Measurements from ENCODE around the gene HERC3.
A peak's percentile ranks its signal among the peaks of the same experiment; 100 is the strongest.

Gene HERC3

DNA sequence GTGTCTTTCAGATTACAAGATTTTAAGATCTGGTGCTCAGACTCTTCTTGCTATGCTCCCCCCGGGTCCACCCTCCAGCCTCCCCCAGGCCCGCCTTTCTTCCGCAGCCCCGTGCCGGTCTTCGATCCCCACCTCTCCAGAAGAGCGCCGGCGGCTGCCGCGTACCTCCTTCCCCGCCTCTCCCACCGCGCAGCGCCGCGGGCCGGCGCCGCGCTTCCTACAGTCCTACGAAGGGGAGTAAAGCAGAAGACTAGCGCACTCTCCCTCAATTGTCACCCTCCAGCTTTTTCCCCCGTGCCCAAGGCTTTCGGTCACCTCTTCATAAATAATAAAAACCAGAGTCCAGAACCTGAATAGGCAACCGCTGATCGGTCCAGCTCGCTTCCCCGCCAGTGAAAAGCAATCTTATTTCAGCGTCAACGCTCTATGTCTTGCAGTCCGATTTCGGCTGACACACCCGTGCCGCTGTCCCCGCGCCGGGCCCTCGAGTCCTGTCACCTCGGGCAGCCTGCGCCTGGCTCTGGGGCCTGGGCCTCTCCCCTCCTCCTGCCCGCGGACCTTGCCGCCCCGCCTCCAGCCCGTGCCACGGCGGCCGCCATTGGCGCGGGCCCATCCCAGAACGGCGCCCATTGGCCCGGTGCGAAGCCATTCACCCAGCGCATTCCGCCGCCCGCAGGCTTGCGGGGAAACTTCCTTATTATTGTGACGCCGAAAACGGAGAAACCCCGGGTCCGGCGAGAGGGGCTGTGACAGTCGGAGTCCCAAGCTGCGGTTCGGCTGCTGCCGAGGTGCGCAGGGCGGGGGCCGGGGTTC lies at the start of gene HERC3:
Gene HERC3, plus strand, starts transcription at position 694 of the 813 bp plus-strand sequence. CDS start 13,344 bp downstream, outside the sequence.
- peak; percentile 18 for DNase-seq

DNA sequence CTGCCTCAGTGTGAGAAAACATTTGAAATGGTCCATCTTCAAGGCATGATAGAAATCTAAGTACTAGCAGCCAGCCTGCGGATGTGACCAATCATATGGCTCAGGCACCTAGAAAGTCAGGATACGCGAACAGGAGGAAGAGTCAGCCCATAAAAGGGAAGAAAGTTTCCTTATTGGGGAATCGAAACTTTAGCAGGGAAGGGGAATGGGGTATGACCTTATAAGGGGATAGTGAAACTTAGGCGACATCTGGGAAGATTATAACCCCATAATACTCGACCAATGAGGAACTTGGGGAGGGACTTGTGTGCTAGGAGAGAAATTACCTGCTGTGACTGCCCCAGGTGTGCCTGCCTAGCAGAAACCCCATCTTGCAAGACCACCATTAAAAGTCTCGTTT lies 42.5 kb upstream of the HERC3 start:
- DNase-seq, result no peak

DNA sequence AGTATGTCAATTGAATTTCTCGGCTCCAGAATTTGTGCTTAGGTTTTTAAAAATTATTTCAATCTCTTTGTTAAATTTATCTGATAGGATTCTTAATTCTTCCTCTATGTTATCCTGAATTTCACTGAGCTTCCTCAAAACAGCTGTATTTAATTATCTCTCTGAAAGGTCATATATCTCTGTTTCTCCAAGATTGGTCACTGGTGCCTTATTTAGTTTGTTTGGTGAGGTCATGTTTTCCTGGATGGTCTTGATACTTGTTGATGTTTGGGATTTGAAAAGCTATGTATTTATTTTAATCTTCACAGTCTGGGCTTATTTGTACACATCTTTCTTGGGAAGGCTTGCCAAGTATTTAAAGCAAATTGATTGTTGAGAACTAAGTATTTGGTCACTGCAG lies 24.7 kb upstream of the HERC3 start:
- DNase-seq, result no peak

DNA sequence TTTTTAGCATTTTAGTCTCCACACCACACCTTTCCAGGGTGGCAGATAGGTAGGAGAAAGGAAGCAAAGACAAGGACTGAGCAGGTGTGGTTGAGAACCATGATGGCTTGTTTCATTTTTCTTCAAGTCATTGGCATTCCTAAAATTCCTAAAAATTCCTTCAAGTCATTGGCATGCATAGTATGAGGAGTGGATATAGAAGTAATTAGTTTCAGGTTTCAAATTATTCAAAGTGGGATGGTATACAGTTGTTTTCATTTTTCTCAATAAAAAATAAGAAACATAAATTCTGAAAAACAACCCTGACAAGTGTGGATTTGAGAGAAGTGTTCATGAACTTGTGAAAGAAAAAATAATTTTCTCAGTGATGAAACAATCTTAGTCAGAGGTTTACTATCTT lies 22.3 kb upstream of the HERC3 start:
- DNase-seq, result no peak

DNA sequence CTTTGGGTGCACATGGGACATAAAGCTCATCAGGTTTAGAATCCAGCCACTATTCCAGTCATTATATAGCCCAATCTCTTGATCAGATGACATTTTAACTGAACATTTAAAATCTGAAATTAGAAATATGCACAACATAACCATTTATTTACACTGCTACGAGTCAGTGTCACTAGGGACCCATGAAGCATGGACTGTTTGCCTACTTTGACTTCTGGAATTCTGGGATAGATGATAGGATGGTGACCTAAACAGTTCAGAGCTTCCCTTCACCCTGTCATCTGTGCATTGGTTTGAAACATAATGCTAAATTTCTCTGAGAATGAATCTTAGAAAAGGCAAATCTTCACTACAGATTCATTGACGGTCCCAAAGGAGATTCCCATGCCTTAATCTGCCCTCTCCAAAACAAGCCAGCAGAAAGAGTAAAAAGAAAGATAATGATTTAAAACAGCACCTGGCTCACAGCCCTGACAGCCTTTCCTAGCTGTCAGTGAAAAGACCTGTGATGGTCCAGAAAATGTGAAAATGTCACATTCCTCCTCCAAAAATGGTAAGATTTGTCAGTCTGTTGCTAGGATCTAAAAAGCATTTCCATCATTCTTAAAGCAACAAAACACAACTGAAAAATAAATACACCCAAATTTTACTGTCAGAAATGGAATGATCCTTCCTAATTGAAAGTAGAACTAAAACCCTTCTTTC lies 18.9 kb upstream of the HERC3 start:
- no peak for DNase-seq

DNA sequence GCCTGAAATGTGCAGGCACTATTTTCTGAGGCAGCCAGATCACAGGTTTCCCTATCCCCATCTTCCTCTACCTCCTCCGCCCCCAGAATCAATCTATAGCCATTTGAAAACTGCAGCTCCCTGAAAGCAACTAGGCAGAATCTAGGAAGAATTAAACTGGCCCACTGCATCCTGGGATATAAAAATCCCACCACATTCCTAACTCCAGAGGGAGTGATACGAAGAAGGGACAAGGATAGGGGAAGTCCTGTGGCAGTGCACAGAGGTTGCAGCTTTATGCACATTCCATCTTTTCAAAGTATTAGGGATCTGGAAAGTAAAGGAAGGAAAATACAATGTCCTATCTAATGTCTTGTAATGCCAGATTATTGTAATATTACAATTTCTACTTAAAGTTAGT lies 18.3 kb upstream of the HERC3 start:
- no peak for DNase-seq

DNA sequence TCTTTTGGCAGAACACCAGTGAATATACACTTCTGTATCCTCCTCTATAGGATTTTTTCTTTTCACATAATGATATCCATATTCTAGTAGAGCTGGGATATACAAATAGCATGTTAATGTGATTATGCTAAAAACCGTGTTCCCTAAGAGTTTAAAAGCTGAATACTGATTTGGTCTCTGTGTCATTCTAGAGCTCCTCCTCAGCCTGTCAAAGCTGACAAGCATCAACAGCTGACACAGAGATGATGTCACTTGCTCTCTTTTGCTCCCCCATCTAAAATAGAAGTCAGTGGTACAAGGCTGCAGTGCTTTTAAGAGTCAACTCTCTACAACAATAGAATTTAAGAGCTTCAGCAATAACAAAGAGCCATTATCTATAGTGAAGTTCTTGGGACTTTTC lies 17.1 kb upstream of the HERC3 start:
- DNase-seq, result no peak

DNA sequence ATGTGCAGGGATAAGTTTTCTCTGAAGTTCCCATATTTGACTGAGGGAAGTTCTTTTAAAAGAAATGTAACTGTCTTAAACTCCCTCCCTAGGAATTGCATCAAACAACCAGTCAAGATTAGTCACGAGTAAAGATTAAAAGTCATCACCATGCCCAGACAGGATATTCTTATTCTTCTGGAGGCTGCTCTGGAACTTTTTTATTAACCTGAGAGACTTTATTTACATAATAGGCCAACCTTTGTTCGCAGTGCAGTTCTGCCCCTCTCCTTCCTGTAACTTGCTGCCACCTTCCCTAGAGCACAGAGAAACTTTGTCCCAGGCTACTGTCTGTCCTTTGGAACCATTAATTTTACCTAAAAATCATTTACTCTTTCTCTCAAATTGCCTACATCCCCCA lies 9.8 kb upstream of the HERC3 start:
- no peak for DNase-seq

DNA sequence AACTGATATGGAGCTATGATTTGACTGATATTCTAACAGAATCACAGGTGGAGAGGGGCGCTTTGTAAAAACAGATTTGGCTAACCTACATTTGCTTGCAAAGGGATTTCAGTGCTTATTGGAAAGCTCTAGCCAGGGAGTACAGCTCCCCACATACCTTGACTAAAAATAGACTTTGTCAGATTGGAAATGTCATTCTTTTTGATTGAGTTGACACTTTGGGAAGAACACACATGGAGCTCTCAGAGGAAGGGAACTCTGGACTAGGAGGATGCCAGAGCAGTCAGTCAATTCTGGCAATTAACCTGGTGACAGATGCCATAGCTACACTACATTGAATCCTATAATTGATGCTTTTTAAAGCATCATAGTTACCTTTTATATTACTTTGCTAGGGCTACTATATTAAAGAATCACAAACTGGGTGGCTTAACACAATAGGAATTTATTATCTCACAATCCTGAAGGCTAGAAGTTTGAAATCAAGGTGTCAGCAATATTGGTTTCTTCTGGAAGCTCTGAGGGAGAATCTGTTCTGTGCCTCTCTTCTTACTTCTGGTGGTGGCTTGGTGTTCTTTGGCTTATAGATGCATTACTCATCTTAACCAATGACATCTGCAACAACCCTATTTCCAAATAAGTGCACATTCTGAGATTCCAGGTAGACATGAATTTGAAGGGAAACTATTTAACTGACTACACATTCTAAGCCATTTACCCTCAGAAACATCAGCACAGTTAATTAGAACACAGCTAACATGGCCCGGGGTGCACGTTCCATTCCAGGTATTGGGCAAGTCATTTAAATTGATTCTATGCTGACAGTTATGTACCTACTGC lies 8.4 kb upstream of the HERC3 start:
- no peak for DNase-seq

DNA sequence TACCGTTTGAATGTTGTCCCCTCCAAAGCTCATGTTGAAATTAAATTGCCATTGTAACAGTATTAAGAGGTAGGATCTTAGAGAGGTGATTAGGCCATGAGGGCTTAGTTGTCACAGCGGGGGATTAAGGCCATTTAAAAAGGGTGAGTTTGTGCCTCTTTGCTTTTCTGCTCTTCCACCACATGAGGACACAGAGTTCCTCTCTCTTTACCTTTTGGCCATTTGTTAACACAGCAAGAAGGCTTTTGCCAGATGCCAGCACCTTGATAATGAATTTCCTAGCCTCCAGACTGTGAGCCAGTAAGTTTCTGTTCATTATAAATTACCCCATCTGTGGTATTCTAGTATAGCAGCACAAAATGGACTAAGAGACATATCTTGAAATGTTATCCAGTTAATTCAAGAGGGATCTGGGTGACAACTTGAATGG lies 7.8 kb upstream of the HERC3 start:
- peak; percentile 23 for DNase-seq

DNA sequence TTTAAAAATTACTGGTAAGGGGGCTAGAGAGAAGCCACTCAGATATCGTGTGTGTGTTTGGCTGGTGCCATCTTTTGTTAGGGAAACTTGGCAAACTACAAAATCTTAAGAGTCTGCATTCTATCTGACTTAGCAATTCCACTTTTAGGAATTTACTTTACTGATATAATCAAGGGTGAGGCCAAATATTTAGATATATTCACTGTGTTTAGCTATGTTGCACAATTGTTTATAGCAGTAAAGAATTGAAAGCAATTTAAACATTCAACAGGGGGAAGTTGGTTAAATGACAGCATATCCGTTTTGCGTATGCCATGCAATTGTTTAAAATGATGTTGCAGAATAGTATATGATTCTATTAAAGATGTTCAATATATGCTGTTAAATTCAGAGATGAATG lies 6.4 kb upstream of the HERC3 start:
- DNase-seq, result no peak

DNA sequence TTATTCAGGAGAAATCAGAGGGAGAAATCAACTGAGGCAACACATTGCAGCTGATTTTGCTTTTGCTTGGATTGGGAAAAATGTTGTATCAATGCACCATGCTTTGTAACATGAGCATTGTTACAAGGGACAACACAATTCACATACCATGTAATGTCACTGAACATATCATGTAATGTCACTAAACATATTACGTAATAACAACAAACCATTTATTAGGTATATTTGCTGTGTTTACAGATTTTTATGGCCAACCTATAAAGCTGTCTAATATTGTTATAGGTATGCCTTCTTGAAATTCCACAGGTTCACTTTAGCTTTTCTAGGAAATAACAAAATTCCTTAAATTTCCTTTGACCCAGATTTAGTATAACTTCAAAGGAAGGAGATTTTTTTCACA lies 5.0 kb upstream of the HERC3 start:
- no peak for DNase-seq

DNA sequence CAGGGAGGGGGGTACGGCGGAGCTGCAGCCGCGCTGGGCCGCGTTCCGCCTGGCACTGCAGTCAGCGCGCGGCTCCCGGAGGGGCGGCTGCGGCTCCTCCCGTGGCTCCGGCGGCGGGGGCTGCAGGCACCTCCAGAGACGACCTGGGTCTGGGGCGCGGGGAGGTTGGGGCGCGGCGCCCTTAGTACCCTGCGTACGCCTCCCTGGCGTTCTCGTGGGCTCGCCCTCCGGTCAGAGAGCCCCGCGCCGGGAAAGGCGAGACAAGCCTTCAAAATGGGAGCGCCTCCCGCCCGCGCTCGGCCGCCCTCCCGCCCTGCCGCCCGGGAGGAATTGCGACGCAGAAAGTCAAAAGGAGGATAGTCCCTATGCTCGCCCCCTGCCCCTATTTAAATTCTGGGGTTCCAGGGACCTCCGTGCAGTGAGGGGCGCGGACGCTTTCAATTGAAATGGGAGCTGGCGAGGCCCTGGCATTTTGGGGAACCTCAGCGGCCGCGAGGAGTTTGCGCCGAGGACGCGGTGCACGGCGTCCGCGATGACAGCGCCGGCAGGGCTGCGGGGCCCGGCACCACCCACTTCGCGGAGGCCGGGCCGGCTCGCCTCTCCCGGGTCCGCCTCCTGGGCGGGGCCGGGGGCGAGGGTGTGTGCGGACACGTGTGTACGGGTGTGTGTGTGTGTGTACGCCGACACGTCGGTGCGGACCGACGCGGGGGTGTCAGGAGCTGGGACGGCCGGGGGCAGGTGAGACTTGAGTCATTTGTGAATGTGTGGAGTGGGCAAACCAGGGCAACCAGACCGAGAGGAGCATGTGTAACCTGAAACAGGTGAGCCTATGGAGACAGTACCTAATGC lies 544 bp downstream of the HERC3 start:
- DNase-seq, result no peak

DNA sequence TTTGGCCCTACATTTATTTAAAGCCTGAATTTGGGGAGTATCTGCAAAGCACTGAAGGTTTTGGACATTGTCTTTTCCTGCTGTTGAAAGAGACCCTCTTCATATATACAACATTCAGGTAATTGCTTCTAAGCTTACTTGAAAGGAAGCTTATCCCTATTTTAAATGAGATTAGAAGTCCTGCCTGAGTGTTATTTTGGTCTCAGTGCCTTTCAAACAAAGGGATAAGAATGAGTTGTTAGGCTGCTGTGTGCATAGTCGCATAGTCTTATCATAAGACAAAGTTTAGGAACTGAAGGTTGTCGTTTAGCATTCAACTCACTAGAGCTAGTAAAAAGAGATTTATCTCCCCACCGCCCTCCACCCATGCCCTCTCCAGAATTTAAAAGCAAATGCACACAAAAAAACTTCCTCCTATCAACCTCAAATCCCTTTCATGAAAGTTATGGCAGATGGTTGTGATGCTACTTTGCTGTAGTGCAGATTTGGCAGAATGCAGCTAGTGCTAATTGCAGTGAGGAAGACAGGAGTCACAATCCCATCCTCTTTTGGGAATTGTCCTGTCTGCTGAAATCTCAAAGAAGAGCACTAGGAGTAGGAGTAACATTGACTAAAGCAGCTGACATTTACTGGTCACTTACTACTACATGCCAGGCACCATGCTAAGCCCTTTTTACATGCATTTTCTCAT lies 5.8 kb downstream of the HERC3 start:
- peak; percentile 9 for DNase-seq

DNA sequence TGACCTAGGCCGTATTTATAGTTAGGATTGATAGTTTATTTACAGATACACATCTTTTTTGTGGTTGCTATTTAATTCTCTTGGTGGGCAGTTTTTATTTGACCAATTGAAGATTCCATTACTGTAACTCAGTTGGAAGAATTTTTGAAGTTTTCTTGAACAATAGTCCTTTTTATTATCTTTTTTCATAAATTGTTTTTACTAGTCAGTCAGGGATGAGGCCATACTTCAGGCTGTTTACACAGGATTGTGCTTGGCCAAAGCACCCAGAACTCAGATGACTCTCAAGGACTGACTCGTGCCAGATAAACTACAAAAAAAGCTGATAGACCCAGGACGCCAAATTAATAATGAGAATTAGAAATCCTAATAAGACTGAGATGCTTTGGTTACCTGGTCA lies 7.0 kb downstream of the HERC3 start:
- DNase-seq, result no peak

DNA sequence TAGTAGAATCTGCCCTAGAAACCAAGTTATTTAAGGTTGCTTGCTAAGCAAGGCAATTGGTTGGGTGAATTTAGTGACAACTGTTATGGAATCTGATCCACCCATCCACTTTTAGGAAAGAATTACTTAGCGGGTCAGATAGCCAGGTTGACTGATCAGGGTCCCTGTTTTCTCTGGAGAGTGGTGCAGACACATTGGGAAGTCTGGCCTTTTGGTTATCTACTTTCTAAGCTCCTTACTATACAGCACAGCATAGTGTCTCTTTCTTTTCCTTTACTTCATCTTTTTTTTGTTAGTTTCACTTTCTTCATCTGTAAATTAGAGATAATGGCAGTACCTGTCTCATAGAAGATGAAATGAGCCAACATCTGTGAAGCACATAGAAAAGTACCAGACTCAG lies 7.4 kb downstream of the HERC3 start:
- no peak for DNase-seq

DNA sequence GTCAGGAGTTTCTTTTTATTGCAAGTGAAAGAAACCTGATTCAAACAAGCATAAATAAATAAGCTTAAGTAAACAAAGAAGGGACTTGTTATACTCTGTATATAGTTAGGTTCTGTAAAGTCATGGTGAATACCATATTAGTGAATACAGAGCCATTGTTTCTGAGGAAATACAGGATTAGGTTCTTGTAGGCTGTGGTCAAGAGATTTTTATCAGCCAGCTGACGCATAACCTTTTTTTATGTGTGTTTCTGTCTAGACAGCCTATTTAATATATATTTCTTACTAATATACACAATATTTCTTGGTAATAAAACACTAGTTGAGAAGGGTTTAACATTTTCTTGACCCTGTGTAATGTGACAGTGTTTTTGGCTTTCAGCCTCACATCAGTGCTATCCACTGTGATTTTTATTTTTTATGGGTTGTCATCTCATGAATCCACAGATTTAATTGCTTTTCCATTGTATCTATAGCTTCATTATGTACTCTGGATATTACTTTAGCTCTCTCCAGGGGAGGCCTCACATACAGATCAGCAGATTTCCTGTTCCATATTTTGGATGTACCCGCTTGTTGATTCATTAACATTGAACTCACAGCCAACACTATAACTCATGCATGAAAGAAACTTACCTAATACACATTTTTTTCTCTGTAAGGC lies 8.0 kb downstream of the HERC3 start:
- DNase-seq, result no peak

DNA sequence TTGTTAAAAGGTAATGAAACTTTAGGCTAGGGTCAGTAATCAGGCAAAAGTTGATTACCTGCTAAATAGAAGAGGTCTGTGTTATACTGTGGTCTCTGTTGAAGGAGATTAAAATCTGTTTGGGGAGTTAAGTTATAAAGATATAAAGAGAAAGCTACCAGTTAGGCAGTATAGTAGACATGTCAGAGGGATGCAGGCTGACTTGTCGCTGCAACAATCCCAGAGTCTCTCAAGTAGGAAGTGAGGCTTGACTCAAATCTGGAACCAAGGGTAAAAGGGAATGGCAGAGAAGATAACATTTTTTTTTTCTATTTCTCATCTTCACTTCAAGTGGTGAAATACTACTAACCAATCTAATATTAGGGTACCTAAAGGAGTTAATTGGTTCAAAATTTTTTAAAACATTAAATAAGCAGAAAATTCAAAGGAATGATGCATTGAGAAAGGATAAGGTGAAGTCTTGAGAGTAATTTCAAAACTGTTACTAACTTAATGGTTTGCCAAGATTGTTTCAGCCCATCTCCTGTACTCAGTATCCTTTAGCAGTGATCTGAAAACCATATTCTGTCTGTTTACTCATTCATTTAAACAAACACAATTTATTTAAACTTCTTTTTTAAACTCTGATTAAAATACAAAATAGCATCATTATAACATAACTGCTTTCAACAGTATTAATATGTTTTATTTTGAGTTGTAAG lies 12.8 kb downstream of the HERC3 start:
- no peak for DNase-seq

DNA sequence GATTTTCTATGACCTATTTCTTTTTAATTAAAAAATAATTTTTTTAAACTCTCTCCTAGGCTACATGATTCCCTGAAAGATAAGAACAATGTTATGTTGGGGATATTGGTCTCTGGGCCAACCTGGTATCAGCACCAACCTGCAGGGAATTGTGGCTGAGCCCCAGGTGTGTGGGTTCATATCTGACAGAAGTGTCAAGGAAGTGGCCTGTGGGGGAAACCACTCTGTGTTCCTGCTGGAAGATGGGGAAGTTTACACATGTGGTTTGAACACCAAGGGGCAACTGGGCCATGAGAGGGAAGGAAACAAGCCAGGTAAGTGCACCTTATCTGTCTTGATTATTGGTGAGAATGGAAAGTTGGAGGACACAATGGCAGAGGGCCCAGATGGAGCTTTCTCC lies 13.5 kb downstream of the HERC3 start:
- no peak for DNase-seq

DNA sequence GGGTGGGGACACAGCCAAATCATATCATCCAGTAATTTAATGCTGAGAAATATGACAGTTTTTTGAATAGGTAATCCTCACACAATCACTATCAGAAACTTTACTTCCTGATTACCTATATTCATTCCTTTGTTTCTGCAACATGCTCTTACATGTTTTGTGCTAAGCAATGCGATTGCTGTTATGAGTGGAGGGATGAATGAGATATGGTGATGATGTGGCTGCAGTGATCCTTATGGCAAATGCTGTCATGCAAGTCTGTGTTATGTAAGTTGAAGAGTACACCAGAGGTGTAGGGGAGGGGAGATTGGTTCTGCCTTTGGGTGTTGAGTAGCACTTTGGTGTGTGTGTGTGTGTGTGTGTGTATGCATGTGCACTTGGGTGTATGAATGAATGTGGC lies 14.6 kb downstream of the HERC3 start:
- no peak for DNase-seq

DNA sequence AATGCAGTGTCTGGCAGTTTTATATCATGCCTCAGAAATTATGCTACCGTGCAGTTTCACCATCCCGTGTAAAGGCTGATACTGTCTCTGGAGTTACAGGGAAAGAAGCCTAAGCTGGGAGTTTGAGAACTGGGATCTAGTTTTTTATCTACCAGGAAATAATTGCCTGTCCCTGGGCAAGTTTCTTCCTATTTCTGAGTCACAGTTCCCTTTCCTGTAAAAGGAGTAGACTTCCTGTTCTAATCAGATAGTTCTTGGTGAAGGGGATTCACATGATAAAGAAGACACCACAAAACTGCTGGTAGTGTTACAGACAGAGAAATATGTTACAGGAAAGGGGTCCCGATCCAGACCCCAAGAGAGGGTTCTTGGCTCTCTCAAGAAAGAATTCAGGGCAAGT lies 17.1 kb downstream of the HERC3 start:
- DNase-seq, result no peak
